Neural progenitor cell (in vitro differentiated cells): ENCODE measurements around the gene C15orf39. TPM values are rescaled to one million over a fixed set of nuclear protein-coding genes. Genes with fewer than 3 reads are reported as not detected.

Source experiments
- DNase-seq: peaks from one replicate; pipeline ENCODE4 v3.0.0-alpha.2; 2016; ENCODE audit warnings: low spot score
- H2AFZ ChIP-seq: fragments of 200-600 bp; sonication (generic); replicated peaks from 2 replicates; pipeline ENCODE4 v1.6.1; 2016; ENCODE audit warnings: antibody characterized with exemption
- H3F3A ChIP-seq: fragments of 200-600 bp; sonication (generic); 2 replicates; pipeline ENCODE4 v1.6.1; 2016; ENCODE audit warnings: antibody characterized with exemption, low read depth
- H3K27ac ChIP-seq: fragments of 200-600 bp; sonication (generic); 2 replicates; pipeline ENCODE4 v1.5.1; 2016; ENCODE audit warnings: mild to moderate bottlenecking
- H3K27me3 ChIP-seq: fragments of 200-600 bp; sonication (generic); 2 replicates; pipeline ENCODE4 v1.6.1; 2016; ENCODE audit warnings: mild to moderate bottlenecking, moderate library complexity
- H3K36me3 ChIP-seq: fragments of 200-600 bp; sonication (generic); 2 replicates; pipeline ENCODE4 v1.5.1; 2016
- H3K4me1 ChIP-seq: fragments of 200-600 bp; sonication (generic); 2 replicates; pipeline ENCODE4 v1.6.1; 2016; ENCODE audit warnings: mixed run types
- H3K4me2 ChIP-seq: fragments of 200-600 bp; sonication (generic); 2 replicates; pipeline ENCODE4 v1.6.1; 2016
- H3K4me3 ChIP-seq: fragments of 200-600 bp; sonication (generic); 2 replicates; pipeline ENCODE4 v1.5.1; 2016
- H3K79me2 ChIP-seq: fragments of 200-600 bp; sonication (generic); 2 replicates; pipeline ENCODE4 v1.6.1; 2016; ENCODE audit warnings: low read depth
- H3K9ac ChIP-seq: fragments of 200-600 bp; sonication (generic); 2 replicates; pipeline ENCODE4 v1.6.1; 2016
- H3K9me3 ChIP-seq: fragments of 200-600 bp; sonication (generic); 2 replicates; pipeline ENCODE4 v1.5.1; 2016; ENCODE audit warnings: low read depth
- H4K20me1 ChIP-seq: fragments of 200-600 bp; sonication (generic); 2 replicates; pipeline ENCODE4 v1.6.1; 2016; ENCODE audit warnings: low read depth
- H3K27ac Mint-ChIP-seq: 3 replicates; pipeline ENCODE4 v1.8.0; 2021; ENCODE audit warnings: mixed read lengths
- H3K27me3 Mint-ChIP-seq: 2 replicates; pipeline ENCODE4 v1.8.0; 2022; ENCODE audit warnings: low read depth, mild to moderate bottlenecking, inconsistent platforms, moderate library complexity, mixed read lengths; ENCODE audit not compliant: insufficient read depth
- H3K36me3 Mint-ChIP-seq: 3 replicates; pipeline ENCODE4 v1.8.0; 2021; ENCODE audit warnings: mixed read lengths
- H3K4me1 Mint-ChIP-seq: 3 replicates; pipeline ENCODE4 v1.8.0; 2021; ENCODE audit warnings: mixed read lengths
- H3K4me3 Mint-ChIP-seq: 3 replicates; pipeline ENCODE4 v1.8.0; 2021; ENCODE audit warnings: mild to moderate bottlenecking, moderate library complexity, mixed read lengths
- H3K9me3 Mint-ChIP-seq: 3 replicates; pipeline ENCODE4 v1.8.0; 2020; ENCODE audit warnings: mixed read lengths
- CTCF ChIP-seq: fragments of 200-600 bp; sonication (generic); IDR thresholded peaks from 2 replicates; pipeline ENCODE4 v1.5.1; 2017; ENCODE audit warnings: antibody characterized with exemption, mild to moderate bottlenecking
- EZH2 ChIP-seq: fragments of 200-600 bp; sonication (generic); IDR thresholded peaks from 2 replicates; pipeline ENCODE4 v1.6.1; 2017; ENCODE audit warnings: antibody characterized with exemption, mild to moderate bottlenecking, moderate library complexity
- EZH2phosphoT487 ChIP-seq: fragments of 200-600 bp; sonication (generic); IDR thresholded peaks from 2 replicates; pipeline ENCODE4 v1.6.1; 2017; ENCODE audit warnings: antibody characterized with exemption
- total RNA-seq: library from RNA; depleted of rRNA; stranded (reverse); fragments of >200 nt; gene quantifications from 2 replicates; pipeline ENCODE4 v1.2.3, GENCODE V29; 2015; ENCODE audit warnings: low replicate concordance

C15orf39 gene
- total RNA-seq, 1 donor from 2014 or later = 1.2 TPM

DNA sequence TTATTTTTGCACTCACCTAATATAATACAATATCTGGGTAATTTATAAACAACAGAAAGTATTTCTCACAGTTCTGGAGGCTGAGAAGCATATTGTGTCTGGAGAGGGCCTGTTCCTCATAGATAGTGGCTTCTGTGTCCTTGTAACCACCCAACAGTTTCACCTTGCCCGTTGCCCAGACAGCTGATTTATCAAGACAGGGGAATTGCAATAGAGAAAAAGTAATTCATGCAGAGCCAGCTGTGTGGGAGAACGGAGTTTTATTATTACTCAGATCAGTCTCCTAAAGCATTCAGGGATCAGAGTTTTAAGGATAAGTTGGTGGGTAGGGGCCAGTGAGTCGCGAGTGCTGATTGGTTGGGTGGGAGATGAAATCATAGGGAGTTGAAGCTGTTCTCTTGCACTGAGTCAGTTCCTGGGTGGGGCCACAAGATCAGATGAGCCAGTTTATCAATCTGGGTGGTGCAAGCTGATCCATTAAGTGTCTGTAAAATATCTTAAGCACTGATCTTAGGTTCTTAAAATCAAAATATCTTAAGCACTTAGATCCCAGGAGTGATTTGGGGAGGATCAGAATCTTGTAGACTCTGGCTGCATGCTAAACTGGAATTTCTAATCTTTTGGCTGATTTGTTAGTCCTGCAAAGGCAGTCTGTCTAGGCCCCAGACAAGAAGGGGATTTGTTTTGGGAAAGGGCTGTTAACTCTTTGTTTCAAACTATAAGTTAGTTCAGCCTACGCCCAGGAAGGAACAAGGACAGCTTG, 33.9 kb upstream of the C15orf39 start:
- no peaks in the 10 kb centered on the region for H3K79me2 ChIP-seq
- no peaks in the 10 kb centered on the region for H3K27me3 ChIP-seq
- Mint-ChIP-seq H3K36me3 (no peaks in the 10 kb centered on the region), H3K9me3 (peaks cover 13% of the 10 kb centered on the region), H3K4me3 (no peak overlapping the region), H3K4me1 (no peaks in the 10 kb centered on the region), H3K27me3 (peaks cover 5% of the 10 kb centered on the region), H3K27ac (no peak overlapping the region)
- no peaks in the 10 kb centered on the region for H3F3A ChIP-seq
- no peaks in the 10 kb centered on the region for H4K20me1 ChIP-seq
- no peaks in the 10 kb centered on the region for H3K9me3 ChIP-seq
- no peak overlapping the region for H2AFZ ChIP-seq
- no peak overlapping the region for H3K27ac ChIP-seq
- no peak overlapping the region for H3K4me3 ChIP-seq
- H3K4me2 ChIP-seq = no peak overlapping the region
- TF ChIP-seq CTCF (no peak), EZH2phosphoT487 (no peak), EZH2 (no peak)
- H3K4me1 ChIP-seq = no peaks in the 10 kb centered on the region
- no peak overlapping the region for H3K9ac ChIP-seq
- H3K36me3 ChIP-seq = no peaks in the 10 kb centered on the region
- no peak for DNase-seq

DNA sequence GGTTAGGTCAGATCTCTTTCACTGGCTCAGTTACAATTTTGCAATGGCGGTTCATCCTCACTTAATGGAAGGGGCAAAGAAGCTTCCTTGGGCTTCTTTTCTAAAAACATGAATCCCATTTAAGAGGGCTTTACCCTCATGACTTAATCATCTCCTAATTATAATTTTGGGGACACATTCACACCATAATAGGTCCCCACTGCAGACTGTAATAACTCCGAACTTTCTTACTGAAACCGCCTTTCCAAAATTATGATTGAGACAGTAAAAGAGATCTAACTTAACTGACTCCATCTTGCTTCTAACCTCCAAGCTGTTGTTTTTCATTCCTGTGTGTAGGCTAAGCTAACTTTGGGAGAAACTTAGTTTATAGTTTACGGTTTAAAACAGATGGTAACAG, 33.3 kb upstream of the C15orf39 start:
- Mint-ChIP-seq H3K4me3 (no peak overlapping the region), H3K27ac (no peak overlapping the region), H3K9me3 (peaks cover 13% of the 10 kb centered on the region), H3K36me3 (no peaks in the 10 kb centered on the region), H3K27me3 (peaks cover 3% of the 10 kb centered on the region), H3K4me1 (no peaks in the 10 kb centered on the region)
- no peak overlapping the region for H3K9ac ChIP-seq
- no peaks in the 10 kb centered on the region for H3K9me3 ChIP-seq
- no peaks in the 10 kb centered on the region for H3F3A ChIP-seq
- no peak overlapping the region for H3K4me3 ChIP-seq
- H3K27ac ChIP-seq = no peak overlapping the region
- H2AFZ ChIP-seq = no peak overlapping the region
- no peaks in the 10 kb centered on the region for H3K36me3 ChIP-seq
- TF ChIP-seq CTCF (no peak), EZH2phosphoT487 (no peak), EZH2 (no peak)
- no peaks in the 10 kb centered on the region for H3K79me2 ChIP-seq
- H3K4me2 ChIP-seq = no peak overlapping the region
- H3K27me3 ChIP-seq = no peaks in the 10 kb centered on the region
- no peaks in the 10 kb centered on the region for H3K4me1 ChIP-seq
- H4K20me1 ChIP-seq = no peaks in the 10 kb centered on the region
- DNase-seq = no peak

GRCh38 chr15:75170203-75170602, 31.5 kb upstream of the C15orf39 start:
- Histone ChIP-seq H3K36me3 (no peaks in the 10 kb centered on the region), H3K4me1 (no peaks in the 10 kb centered on the region), H3F3A (no peaks in the 10 kb centered on the region), H2AFZ (no peak overlapping the region), H4K20me1 (no peaks in the 10 kb centered on the region), H3K4me3 (no peak overlapping the region), H3K9me3 (no peaks in the 10 kb centered on the region), H3K4me2 (no peak overlapping the region), H3K27ac (no peak overlapping the region), H3K9ac (no peak overlapping the region), H3K27me3 (no peaks in the 10 kb centered on the region), H3K79me2 (no peaks in the 10 kb centered on the region)
- TF ChIP-seq CTCF (no peak), EZH2phosphoT487 (no peak), EZH2 (no peak)
- no peaks in the 10 kb centered on the region for H3K36me3 Mint-ChIP-seq
- H3K4me1 Mint-ChIP-seq = no peaks in the 10 kb centered on the region
- no peak for DNase-seq
- H3K9me3 Mint-ChIP-seq = peaks cover 11% of the 10 kb centered on the region
- no peak overlapping the region for H3K27ac Mint-ChIP-seq
- peaks cover 3% of the 10 kb centered on the region for H3K27me3 Mint-ChIP-seq
- no peak overlapping the region for H3K4me3 Mint-ChIP-seq
